GM23338 (cell line): ENCODE measurements around the gene SLC12A6.

Experiments used
- CREB1 ChIP-seq: fragments of 250-450 bp; sonication (Bioruptor Pico); IDR thresholded peaks from 2 replicates; pipeline ENCODE4 v1.5.0; 2020; ENCODE audit warnings: low read depth, mild to moderate bottlenecking, moderate library complexity
- CTCF ChIP-seq, 2 experiments: fragments of 200-600 bp in 1 of 2; sonication (generic) in 1 of 2; conservative IDR thresholded peaks; 2 replicates each; pipeline versions ENCODE4 v1.5.1 to v1.6.1; 2016 to 2017; ENCODE audit warnings: antibody characterized with exemption in 2 of 2, low read depth in 2 of 2, mild to moderate bottlenecking in 2 of 2, moderate library complexity in 1 of 2
- EZH2 ChIP-seq: fragments of 200-600 bp; sonication (generic); IDR thresholded peaks from one replicate; pipeline ENCODE4 v1.8.0; 2017; ENCODE audit warnings: antibody characterized with exemption, mild to moderate bottlenecking, low read depth; ENCODE audit not compliant: unreplicated experiment
- EZH2phosphoT487 ChIP-seq: fragments of 200-600 bp; sonication (generic); IDR thresholded peaks from one replicate; pipeline ENCODE4 v1.8.1; 2018; ENCODE audit warnings: antibody characterized with exemption; ENCODE audit not compliant: unreplicated experiment
- JUNB ChIP-seq: IDR thresholded peaks from one replicate; pipeline ENCODE4 v1.6.1; 2016; ENCODE audit warnings: antibody characterized with exemption; ENCODE audit not compliant: unreplicated experiment
- POLR2AphosphoS5 ChIP-seq: IDR thresholded peaks from 2 replicates; pipeline ENCODE4 v1.6.1; 2016; ENCODE audit warnings: antibody characterized with exemption, low read depth
- REST ChIP-seq: IDR thresholded peaks from one replicate; pipeline ENCODE4 v1.6.1; 2018; ENCODE audit warnings: antibody characterized with exemption; ENCODE audit not compliant: unreplicated experiment
- STAT1 ChIP-seq: IDR thresholded peaks from one replicate; pipeline ENCODE4 v1.6.1; 2016; ENCODE audit warnings: antibody characterized with exemption; ENCODE audit not compliant: unreplicated experiment
- ZNF114 ChIP-seq: fragments of 250-450 bp; sonication (Bioruptor Pico); IDR thresholded peaks from 2 replicates; pipeline ENCODE4 v1.5.0; 2020; ENCODE audit warnings: mild to moderate bottlenecking, moderate library complexity
- ZNF331 ChIP-seq: fragments of 250-450 bp; sonication (Bioruptor Pico); IDR thresholded peaks from 2 replicates; pipeline ENCODE4 v1.5.0; 2020; ENCODE audit warnings: low read depth, mild to moderate bottlenecking, moderate library complexity

GRCh38 chr15:34280193-34280592 lies 57.4 kb downstream of the SLC12A6 start:
- TF ChIP-seq EZH2 (no peak), ZNF331 (no peak), EZH2phosphoT487 (no peak), CTCF (conservative IDR thresholded peaks at IDR 0.05; ENCODE audit: low read depth in 2 of 2) (no peak), REST (no peak), POLR2AphosphoS5 (no peak), CREB1 (CRISPR knock-in tag) (no peak), JUNB (no peak), ZNF114 (CRISPR knock-in tag) (no peak), STAT1 (no peak)
